ENCODE measurements around the gene DUSP10.

Gene DUSP10

DNA sequence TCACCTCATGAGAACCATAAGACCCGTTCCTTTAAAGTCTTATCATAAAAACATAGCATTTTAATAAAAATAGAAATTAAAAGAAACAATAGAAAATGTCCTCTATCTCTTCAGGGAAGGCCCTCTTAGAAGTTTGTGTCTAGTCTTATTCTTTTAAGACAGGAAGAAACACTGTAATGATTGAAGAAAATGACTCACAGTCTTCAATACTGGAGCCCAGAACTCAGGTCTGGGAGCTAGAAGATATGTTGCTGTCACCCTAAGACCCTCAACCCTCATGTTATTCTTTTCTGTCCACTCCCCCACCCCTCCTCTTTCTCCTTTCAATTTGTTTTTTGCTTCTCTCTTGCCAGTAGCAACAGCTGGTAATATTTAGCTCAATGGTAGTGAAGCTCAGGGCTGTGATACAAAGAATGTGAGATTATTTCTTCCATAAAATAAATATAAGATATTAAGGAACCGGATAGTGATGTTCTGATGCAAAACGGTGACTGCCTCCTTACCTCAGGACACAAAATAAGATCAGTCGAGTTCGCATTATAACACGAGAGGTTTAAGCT, 12.0 kb downstream of the DUSP10 start:
- H3K36me3 ChIP-seq (ENCODE audit: control insufficient read depth, insufficient read depth, low read length) = no peaks in the 10 kb centered on the region
- no peak overlapping the region for H3K27ac ChIP-seq (ENCODE audit: low read depth, low read length)
- no peak overlapping the region for H3K4me3 ChIP-seq (ENCODE audit: low read depth, low read length)
- peaks cover 4% of the 10 kb centered on the region for H3K4me1 ChIP-seq (ENCODE audit: control insufficient read depth, insufficient read depth, low read length)
- no peaks in the 10 kb centered on the region for H3K9me3 ChIP-seq (ENCODE audit: control insufficient read depth, insufficient read depth, low read length)
- no peak overlapping the region for H3K9ac ChIP-seq (ENCODE audit: low read depth, low read length)
- H3K27me3 ChIP-seq (ENCODE audit: control insufficient read depth, insufficient read depth, low read length) = no peaks in the 10 kb centered on the region

DNA sequence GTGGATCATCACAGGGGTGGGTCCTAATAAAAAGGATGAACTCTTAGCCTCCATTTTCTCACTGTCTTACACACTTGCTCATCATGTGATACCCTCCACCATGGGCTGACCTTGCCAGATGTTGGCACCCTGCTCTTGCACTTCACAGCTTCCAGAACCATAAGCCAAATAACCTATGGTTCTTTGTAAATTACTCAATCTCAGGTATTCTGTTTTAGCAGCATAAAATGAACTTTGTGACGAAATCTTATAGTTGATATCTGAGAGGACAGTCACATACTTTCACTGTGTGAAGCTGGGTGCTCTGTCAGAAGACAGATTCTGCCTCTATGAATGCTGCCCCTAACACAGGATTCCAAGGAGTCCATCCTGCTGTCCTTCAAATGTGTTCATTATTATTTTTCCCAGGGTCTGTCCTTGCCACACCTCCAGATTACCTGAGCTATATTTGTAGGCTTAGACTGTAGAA, 13.8 kb downstream of the DUSP10 start:
- no peaks in the 10 kb centered on the region for H3K36me3 ChIP-seq (ENCODE audit: control insufficient read depth, insufficient read depth, low read length)
- H3K27me3 ChIP-seq (ENCODE audit: control insufficient read depth, insufficient read depth, low read length) = no peaks in the 10 kb centered on the region
- H3K4me3 ChIP-seq (ENCODE audit: low read depth, low read length) = no peak overlapping the region
- H3K4me1 ChIP-seq (ENCODE audit: control insufficient read depth, insufficient read depth, low read length) = peaks cover 4% of the 10 kb centered on the region
- H3K27ac ChIP-seq (ENCODE audit: low read depth, low read length) = no peak overlapping the region
- no peak overlapping the region for H3K9ac ChIP-seq (ENCODE audit: low read depth, low read length)
- peaks cover 11% of the 10 kb centered on the region for H3K9me3 ChIP-seq (ENCODE audit: control insufficient read depth, insufficient read depth, low read length)

DNA sequence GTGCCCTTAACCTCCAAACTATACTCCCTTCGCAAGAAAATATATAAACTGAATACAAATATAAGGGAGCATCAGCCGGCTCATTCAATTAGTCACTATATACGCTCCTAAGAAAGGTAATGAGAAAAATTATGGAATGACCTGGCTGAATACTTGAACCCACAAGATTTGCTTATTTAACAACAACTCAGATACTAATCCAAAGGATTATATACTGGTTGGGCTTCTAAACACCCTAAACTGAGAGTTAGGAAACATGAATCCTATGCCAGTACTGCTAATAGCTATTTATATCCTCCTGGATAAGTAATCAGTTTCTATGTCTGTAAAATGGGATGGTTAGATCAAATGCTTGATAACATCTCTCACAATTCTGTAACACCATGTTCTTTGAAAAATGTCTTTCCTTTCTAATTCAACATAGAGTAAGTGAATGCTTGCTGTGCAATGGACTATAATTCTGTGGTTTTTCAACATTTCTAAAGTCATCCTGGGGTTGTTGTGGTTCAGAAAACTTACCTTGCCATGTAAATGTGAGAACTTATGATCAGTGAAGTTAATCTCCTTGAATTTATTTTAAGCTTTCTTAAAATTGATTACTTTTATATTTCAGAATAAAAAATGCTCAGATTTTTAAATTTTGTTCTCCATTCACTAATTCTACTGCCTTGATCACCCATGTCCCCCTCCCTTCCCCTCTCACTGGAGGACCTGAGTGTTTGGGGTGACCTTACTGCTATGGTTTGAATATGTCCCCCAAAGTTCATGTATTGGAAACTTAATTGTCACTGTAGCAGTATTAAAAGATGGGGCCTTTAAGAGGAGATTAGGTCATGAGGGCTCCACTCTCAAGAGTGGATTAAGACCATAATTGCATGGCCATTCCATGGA, 14.5 kb downstream of the DUSP10 start:
- H3K9me3 ChIP-seq (ENCODE audit: control insufficient read depth, insufficient read depth, low read length) = peaks cover 16% of the 10 kb centered on the region
- no peaks in the 10 kb centered on the region for H3K36me3 ChIP-seq (ENCODE audit: control insufficient read depth, insufficient read depth, low read length)
- H3K4me3 ChIP-seq (ENCODE audit: low read depth, low read length) = no peak overlapping the region
- peaks cover 4% of the 10 kb centered on the region for H3K4me1 ChIP-seq (ENCODE audit: control insufficient read depth, insufficient read depth, low read length)
- no peak overlapping the region for H3K27ac ChIP-seq (ENCODE audit: low read depth, low read length)
- H3K9ac ChIP-seq (ENCODE audit: low read depth, low read length) = no peak overlapping the region
- H3K27me3 ChIP-seq (ENCODE audit: control insufficient read depth, insufficient read depth, low read length) = no peaks in the 10 kb centered on the region

DNA sequence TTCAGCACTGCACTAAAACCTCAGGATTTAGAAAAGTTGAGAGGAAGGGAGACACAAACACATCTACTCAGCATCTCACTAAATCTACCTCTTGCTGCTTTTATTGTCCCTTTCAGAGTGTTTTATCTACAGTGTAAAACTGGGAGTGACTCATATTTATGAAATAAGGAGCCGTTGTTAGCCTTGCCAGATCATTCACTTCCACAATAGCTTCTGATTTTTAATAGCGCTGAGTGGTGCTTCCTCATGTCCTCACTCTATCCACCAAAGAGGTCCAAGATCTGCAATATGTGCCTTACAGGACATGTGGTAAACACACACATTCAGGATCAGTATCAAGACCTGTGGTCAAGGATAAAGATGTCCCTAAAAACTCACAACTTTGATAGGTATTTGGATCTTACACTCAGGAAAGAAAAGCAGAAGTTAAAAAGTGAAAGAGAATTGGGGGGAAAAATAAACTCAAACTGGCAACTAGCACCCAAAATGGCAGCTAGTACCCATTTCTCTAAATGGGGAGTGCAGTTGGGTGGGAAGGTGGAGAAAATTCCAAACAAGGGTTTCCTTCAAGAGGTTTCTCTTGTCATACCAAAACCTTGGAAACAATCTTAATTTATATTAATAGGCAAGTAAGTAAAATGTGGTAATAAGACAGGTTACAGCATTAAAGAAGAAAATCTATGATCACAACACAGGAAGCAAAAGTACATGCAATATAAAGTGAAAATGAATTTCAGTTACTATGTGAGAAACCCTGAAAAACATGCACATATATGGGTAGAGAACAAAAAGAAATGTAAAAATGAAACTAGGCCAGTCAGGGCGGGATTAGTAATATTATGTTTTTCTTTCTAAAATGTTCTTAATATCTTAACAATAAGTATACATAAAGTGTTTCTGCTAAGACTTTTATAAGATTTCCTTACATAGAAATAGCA, 15.9 kb downstream of the DUSP10 start:
- H3K4me3 ChIP-seq (ENCODE audit: low read depth, low read length) = no peak overlapping the region
- no peaks in the 10 kb centered on the region for H3K27me3 ChIP-seq (ENCODE audit: control insufficient read depth, insufficient read depth, low read length)
- H3K4me1 ChIP-seq (ENCODE audit: control insufficient read depth, insufficient read depth, low read length) = peaks cover 4% of the 10 kb centered on the region
- peaks cover 16% of the 10 kb centered on the region for H3K9me3 ChIP-seq (ENCODE audit: control insufficient read depth, insufficient read depth, low read length)
- no peak overlapping the region for H3K27ac ChIP-seq (ENCODE audit: low read depth, low read length)
- H3K9ac ChIP-seq (ENCODE audit: low read depth, low read length) = no peak overlapping the region
- H3K36me3 ChIP-seq (ENCODE audit: control insufficient read depth, insufficient read depth, low read length) = no peaks in the 10 kb centered on the region

DNA sequence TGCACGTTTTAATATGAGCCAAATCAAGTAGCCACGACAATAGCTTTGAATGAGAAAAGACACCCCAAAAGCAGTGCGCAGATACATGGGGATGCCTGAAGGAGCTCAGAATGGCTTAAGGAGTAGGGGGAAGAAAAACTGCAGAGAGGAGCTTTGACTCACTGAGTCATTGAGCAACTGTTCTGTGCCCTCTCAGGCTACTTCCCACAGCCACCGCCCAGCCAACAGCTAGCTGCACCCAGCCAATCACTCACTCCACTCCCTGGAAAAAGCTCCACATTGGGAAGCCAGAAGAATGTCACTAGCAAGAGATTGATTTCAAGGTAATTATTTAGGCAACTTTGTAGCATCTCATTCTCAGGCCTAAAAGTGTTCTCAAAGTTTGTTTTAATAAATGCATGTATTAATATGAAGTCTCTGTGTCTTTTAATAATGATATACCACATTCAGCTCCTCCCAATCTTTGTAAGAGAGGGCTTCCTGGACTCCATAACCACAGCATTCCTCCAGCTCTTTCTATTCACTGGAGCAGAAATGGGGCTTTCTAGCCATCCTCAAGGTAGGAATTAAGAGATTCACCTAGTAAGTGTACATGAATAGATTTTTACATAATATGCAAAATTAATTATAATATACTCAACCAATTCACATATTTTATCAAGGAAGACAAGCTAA, 16.8 kb downstream of the DUSP10 start:
- H3K4me1 ChIP-seq (ENCODE audit: control insufficient read depth, insufficient read depth, low read length) = peaks cover under 1% of the 10 kb centered on the region
- H3K9me3 ChIP-seq (ENCODE audit: control insufficient read depth, insufficient read depth, low read length) = peaks cover 16% of the 10 kb centered on the region
- no peak overlapping the region for H3K4me3 ChIP-seq (ENCODE audit: low read depth, low read length)
- H3K27ac ChIP-seq (ENCODE audit: low read depth, low read length) = peak overlapping the region; percentile 47
- H3K27me3 ChIP-seq (ENCODE audit: control insufficient read depth, insufficient read depth, low read length) = no peaks in the 10 kb centered on the region
- H3K36me3 ChIP-seq (ENCODE audit: control insufficient read depth, insufficient read depth, low read length) = no peaks in the 10 kb centered on the region
- no peak overlapping the region for H3K9ac ChIP-seq (ENCODE audit: low read depth, low read length)

DNA sequence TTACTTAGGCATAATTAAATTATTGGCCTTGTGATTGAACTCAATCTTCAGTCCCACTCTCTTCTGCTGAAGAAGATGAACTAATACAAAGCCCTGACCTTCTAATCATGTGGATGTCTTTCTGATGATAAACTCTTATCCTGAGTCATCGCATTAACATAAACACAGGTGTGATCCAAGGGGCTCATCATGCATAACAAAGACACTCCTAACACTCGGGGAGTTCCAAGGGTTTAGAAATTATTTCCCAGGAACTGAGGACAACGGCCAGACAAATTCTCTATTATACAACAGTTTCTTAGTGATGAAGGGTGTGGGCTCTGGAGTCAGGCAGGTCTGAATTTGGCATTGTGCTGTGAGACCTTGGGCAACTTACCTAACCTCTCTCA, 18.0 kb downstream of the DUSP10 start:
- Histone ChIP-seq H3K27me3 (ENCODE audit: control insufficient read depth, insufficient read depth, low read length) (no peaks in the 10 kb centered on the region), H3K4me3 (ENCODE audit: low read depth, low read length) (no peak overlapping the region), H3K9me3 (ENCODE audit: control insufficient read depth, insufficient read depth, low read length) (peaks cover 16% of the 10 kb centered on the region), H3K27ac (ENCODE audit: low read depth, low read length) (peak overlapping the region; percentile 81), H3K36me3 (ENCODE audit: control insufficient read depth, insufficient read depth, low read length) (no peaks in the 10 kb centered on the region), H3K9ac (ENCODE audit: low read depth, low read length) (no peak overlapping the region), H3K4me1 (ENCODE audit: control insufficient read depth, insufficient read depth, low read length) (peaks cover 5% of the 10 kb centered on the region)

DNA sequence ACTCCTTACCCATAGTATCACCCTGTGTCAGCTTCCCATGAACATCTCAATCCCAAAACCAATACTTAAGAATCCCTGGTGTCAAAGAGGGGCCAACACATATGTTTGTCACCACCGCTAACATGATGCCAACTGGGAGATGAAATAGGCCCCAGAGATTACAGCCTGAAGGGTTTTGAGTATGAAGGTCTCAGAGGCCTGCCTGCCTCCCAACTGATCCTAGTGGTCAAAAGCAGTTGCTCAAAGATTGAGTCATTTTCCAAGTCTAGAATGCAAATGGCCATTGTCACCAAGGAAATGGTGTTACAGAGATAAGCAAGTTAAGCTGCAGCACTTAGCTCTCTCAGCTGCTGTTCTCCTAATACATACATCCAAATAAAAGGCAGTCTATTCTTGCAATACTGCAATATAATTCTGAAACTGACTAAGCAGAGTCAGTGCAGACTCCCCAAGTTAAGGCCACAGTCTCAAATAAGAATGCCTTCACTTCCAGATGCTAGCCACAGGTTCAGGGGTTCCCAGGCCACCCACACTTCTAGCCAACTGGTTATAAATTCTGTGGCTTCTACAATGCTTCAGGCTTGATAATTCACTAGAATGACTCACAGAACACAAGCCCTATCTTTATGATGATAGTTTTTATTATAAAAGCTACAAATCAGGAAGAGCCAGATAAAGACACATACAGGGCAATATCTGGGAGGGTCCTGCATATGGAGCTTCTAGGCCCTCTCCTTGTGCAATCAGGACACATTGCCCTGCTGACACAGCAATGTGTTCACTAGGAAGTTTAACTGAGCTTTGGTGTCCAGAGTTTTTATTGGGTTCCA, 18.7 kb downstream of the DUSP10 start:
- no peak overlapping the region for H3K9ac ChIP-seq (ENCODE audit: low read depth, low read length)
- H3K4me1 ChIP-seq (ENCODE audit: control insufficient read depth, insufficient read depth, low read length) = peaks cover 11% of the 10 kb centered on the region
- no peaks in the 10 kb centered on the region for H3K36me3 ChIP-seq (ENCODE audit: control insufficient read depth, insufficient read depth, low read length)
- H3K4me3 ChIP-seq (ENCODE audit: low read depth, low read length) = no peak overlapping the region
- peaks cover 16% of the 10 kb centered on the region for H3K9me3 ChIP-seq (ENCODE audit: control insufficient read depth, insufficient read depth, low read length)
- H3K27me3 ChIP-seq (ENCODE audit: control insufficient read depth, insufficient read depth, low read length) = peaks cover 4% of the 10 kb centered on the region; the same call in 1 of the 2 replicates
- peak overlapping the region; percentile 73 for H3K27ac ChIP-seq (ENCODE audit: low read depth, low read length)

DNA sequence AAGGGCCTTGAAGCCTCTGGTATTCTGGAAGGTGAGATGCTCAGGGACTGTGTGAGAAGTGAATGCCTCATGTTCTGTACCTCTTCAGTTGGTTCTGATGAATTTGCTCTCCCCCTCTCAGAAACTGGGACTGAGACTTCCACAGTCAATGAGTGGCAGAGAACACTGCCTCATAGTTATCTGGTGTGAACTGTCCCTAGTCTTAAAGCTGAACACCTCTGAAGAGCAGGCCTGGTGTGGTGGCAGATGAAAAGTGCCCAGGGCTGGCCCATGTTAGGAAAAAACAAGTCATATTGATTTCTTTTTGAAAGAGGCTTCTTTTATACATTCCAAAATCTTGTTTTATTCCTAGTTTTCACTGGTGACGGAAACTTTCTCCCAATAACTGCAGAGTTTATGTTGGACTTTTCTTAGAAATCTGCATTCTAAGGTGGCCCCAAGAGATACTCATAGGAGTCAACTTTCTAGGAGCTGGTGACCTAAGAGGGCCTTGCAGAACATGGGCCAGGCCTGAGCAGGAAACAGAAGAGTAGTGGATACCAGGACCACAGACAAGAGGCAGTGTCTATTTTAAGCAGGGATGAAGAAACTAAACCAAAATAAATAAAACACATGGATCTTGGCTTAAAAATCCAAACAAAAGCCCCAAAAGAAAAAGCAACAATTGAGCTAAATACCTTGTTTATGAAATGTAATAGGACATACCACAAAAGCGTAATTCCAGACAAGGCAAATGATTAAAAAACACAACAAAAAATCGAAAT, 19.5 kb downstream of the DUSP10 start:
- Histone ChIP-seq H3K27me3 (ENCODE audit: control insufficient read depth, insufficient read depth, low read length) (peaks cover 9% of the 10 kb centered on the region), H3K9ac (ENCODE audit: low read depth, low read length) (no peak overlapping the region), H3K27ac (ENCODE audit: low read depth, low read length) (no peak overlapping the region), H3K9me3 (ENCODE audit: control insufficient read depth, insufficient read depth, low read length) (peaks cover 16% of the 10 kb centered on the region), H3K4me1 (ENCODE audit: control insufficient read depth, insufficient read depth, low read length) (peaks cover 16% of the 10 kb centered on the region), H3K36me3 (ENCODE audit: control insufficient read depth, insufficient read depth, low read length) (no peaks in the 10 kb centered on the region), H3K4me3 (ENCODE audit: low read depth, low read length) (no peak overlapping the region)

DNA sequence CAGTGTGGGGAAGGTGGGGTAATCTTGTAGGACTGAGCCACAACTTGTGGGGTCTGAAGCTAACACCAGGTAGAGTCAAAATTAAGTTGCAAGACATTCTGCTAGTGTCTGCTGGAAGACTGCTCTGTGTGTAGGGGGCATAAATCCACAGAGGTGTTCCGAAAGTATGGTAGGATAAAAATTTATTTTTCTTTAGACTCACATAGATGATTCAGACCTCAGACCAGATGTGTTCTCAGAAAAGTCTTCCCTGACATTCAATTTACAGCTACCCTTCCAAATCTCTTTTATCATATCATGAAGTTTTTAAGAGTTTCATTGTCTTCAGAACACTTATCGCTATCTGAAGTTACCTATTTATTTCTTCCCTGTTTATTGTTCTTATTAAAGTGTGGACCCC, 21.3 kb downstream of the DUSP10 start:
- Histone ChIP-seq H3K27me3 (ENCODE audit: control insufficient read depth, insufficient read depth, low read length) (peaks cover 24% of the 10 kb centered on the region), H3K4me3 (ENCODE audit: low read depth, low read length) (no peak overlapping the region), H3K27ac (ENCODE audit: low read depth, low read length) (no peak overlapping the region), H3K9me3 (ENCODE audit: control insufficient read depth, insufficient read depth, low read length) (peaks cover 16% of the 10 kb centered on the region), H3K36me3 (ENCODE audit: control insufficient read depth, insufficient read depth, low read length) (no peaks in the 10 kb centered on the region), H3K9ac (ENCODE audit: low read depth, low read length) (no peak overlapping the region), H3K4me1 (ENCODE audit: control insufficient read depth, insufficient read depth, low read length) (peaks cover 33% of the 10 kb centered on the region)

All from HUES48 (cell line).